ENCODE results near the gene MIDN. TPM values are rescaled to one million over a fixed set of nuclear protein-coding genes. Genes with fewer than 3 reads are reported as not detected.

The MIDN gene
- total and polyA plus RNA-seq, 2 experiments from 2014 or later: 30.1 to 98.4 TPM

GRCh38 chr19:1283207-1283916 is 35.0 kb downstream of the MIDN start:
- H3K79me2 ChIP-seq: peaks cover 21% of the 10 kb centered on the region
- no peaks in the 10 kb centered on the region for H3K9me2 ChIP-seq (replicated peaks; ENCODE audit: insufficient read depth)
- no peak overlapping the region for H3K27ac ChIP-seq
- H2AFZ ChIP-seq: no peak overlapping the region
- H4K20me1 ChIP-seq (ENCODE audit: insufficient read depth, poor library complexity, severe bottlenecking): no peaks in the 10 kb centered on the region
- TF ChIP-seq EZH2 (IDR thresholded peaks at IDR 0.05; ENCODE audit: borderline replicate concordance) (no peak), EZH2phosphoT487 (IDR thresholded peaks at IDR 0.05; ENCODE audit: low read depth, severe bottlenecking, unreplicated experiment) (no peak)
- TF ChIP-seq, protein P1, sequence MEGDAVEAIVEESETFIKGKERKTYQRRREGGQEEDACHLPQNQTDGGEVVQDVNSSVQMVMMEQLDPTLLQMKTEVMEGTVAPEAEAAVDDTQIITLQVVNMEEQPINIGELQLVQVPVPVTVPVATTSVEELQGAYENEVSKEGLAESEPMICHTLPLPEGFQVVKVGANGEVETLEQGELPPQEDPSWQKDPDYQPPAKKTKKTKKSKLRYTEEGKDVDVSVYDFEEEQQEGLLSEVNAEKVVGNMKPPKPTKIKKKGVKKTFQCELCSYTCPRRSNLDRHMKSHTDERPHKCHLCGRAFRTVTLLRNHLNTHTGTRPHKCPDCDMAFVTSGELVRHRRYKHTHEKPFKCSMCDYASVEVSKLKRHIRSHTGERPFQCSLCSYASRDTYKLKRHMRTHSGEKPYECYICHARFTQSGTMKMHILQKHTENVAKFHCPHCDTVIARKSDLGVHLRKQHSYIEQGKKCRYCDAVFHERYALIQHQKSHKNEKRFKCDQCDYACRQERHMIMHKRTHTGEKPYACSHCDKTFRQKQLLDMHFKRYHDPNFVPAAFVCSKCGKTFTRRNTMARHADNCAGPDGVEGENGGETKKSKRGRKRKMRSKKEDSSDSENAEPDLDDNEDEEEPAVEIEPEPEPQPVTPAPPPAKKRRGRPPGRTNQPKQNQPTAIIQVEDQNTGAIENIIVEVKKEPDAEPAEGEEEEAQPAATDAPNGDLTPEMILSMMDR (IDR thresholded peaks at IDR 0.05; ENCODE audit: poor library complexity): no peak
- H3K4me2 ChIP-seq: no peak overlapping the region
- H3K4me3 ChIP-seq: no peak overlapping the region
- H3K9me3 ChIP-seq (ENCODE audit: low read depth): no peaks in the 10 kb centered on the region
- no peak for DNase-seq (ENCODE audit: low spot score)
- WGBS (ENCODE audit: low lambda C conversion rate, missing lambda C conversion rate): 83% methylated on average over 29 of the region's 29 CpGs
- H3K27me3 ChIP-seq: no peaks in the 10 kb centered on the region
- peaks cover 32% of the 10 kb centered on the region for H3K4me1 ChIP-seq (ENCODE audit: insufficient read depth)
- H3K36me3 ChIP-seq (replicated peaks; ENCODE audit: insufficient read depth, low read depth): no peaks in the 10 kb centered on the region

GRCh38 chr19:1283917-1284292 is 35.5 kb downstream of the MIDN start:
- no peaks in the 10 kb centered on the region for H3K36me3 ChIP-seq (replicated peaks; ENCODE audit: insufficient read depth, low read depth)
- H3K9me3 ChIP-seq (ENCODE audit: low read depth): no peaks in the 10 kb centered on the region
- TF ChIP-seq EZH2phosphoT487 (IDR thresholded peaks at IDR 0.05; ENCODE audit: low read depth, severe bottlenecking, unreplicated experiment) (no peak), EZH2 (IDR thresholded peaks at IDR 0.05; ENCODE audit: borderline replicate concordance) (no peak)
- TF ChIP-seq, protein P1 (IDR thresholded peaks at IDR 0.05; ENCODE audit: poor library complexity): no peak
- no peak for DNase-seq (ENCODE audit: low spot score)
- H3K79me2 ChIP-seq: peaks cover 26% of the 10 kb centered on the region
- no peaks in the 10 kb centered on the region for H3K27me3 ChIP-seq
- WGBS (ENCODE audit: low lambda C conversion rate, missing lambda C conversion rate): 93% methylated on average over 11 of the region's 12 CpGs
- H3K27ac ChIP-seq: peak overlapping the region; percentile 85
- no peaks in the 10 kb centered on the region for H3K9me2 ChIP-seq (replicated peaks; ENCODE audit: insufficient read depth)
- H3K4me1 ChIP-seq (ENCODE audit: insufficient read depth): peaks cover 32% of the 10 kb centered on the region
- H3K4me3 ChIP-seq: no peak overlapping the region
- H3K4me2 ChIP-seq: peak overlapping the region; percentile 76
- no peak overlapping the region for H2AFZ ChIP-seq
- H4K20me1 ChIP-seq (ENCODE audit: insufficient read depth, poor library complexity, severe bottlenecking): no peaks in the 10 kb centered on the region

GRCh38 chr19:1284293-1284978 is 36.1 kb downstream of the MIDN start:
- Histone ChIP-seq H3K9me3 (ENCODE audit: low read depth) (no peaks in the 10 kb centered on the region), H3K4me3 (no peak overlapping the region), H3K9me2 (replicated peaks; ENCODE audit: insufficient read depth) (no peaks in the 10 kb centered on the region), H3K79me2 (peaks cover 28% of the 10 kb centered on the region), H3K36me3 (replicated peaks; ENCODE audit: insufficient read depth, low read depth) (no peaks in the 10 kb centered on the region), H3K4me1 (ENCODE audit: insufficient read depth) (peaks cover 32% of the 10 kb centered on the region), H4K20me1 (ENCODE audit: insufficient read depth, poor library complexity, severe bottlenecking) (no peaks in the 10 kb centered on the region), H2AFZ (no peak overlapping the region), H3K27ac (peak overlapping the region; percentile 85), H3K4me2 (peak overlapping the region; percentile 76), H3K27me3 (no peaks in the 10 kb centered on the region)
- TF ChIP-seq EZH2phosphoT487 (IDR thresholded peaks at IDR 0.05; ENCODE audit: low read depth, severe bottlenecking, unreplicated experiment) (no peak), EZH2 (IDR thresholded peaks at IDR 0.05; ENCODE audit: borderline replicate concordance) (no peak)
- TF ChIP-seq, protein P1 (IDR thresholded peaks at IDR 0.05; ENCODE audit: poor library complexity): no peak
- 68% methylated on average over 20 of the region's 20 CpGs for WGBS (ENCODE audit: low lambda C conversion rate, missing lambda C conversion rate)
- DNase-seq (ENCODE audit: low spot score): no peak

All from hepatocyte (in vitro differentiated cells).